Thyroid gland (tissue), 4 donors: ENCODE measurements around the gene HCFC1R1.

Experiments
- CTCF ChIP-seq, 6 experiments: fragments of 200-600 bp in 3 of 6; fragments of 450-650 bp in 3 of 6; sonication (generic) in 3 of 6; IDR thresholded peaks; one replicate each; pipeline ENCODE4 v1.5.1; 2016 to 2019; ENCODE audit warnings: antibody characterized with exemption in 6 of 6, mild to moderate bottlenecking in 2 of 6, inconsistent platforms in 1 of 6, moderate library complexity in 1 of 6
- POLR2A ChIP-seq, 2 donors: fragments of 450-650 bp; IDR thresholded peaks; one replicate each; pipeline ENCODE4 v1.6.1; 2017; ENCODE audit warnings: antibody characterized with exemption in 2 of 2, mild to moderate bottlenecking in 2 of 2, moderate library complexity in 1 of 2

- no peak for TF ChIP-seq CTCF (IDR thresholded peaks at IDR 0.05)
- no peak for TF ChIP-seq POLR2A (IDR thresholded peaks at IDR 0.05)
These were observed 2.2 kb upstream of the HCFC1R1 start for GRCh38 chr16:3026003-3026378.
